Measurements from ENCODE around the gene NT5C1A.

NT5C1A gene

GRCh38 chr1:39689635-39690034 lies 17.7 kb upstream of the NT5C1A start:
- H3K14ac ChIP-seq (ENCODE audit: low read length), result no peak overlapping the region
- H3K27me3 ChIP-seq (ENCODE audit: insufficient read depth, low read length), result peaks cover 52% of the 10 kb centered on the region
- H4K8ac ChIP-seq (ENCODE audit: low read depth, low read length), result no peak overlapping the region
- no peak overlapping the region for H3K4ac ChIP-seq (ENCODE audit: low read depth, low read length)
- no peak overlapping the region for H3K27ac ChIP-seq (ENCODE audit: low read depth, low read length)
- no peak overlapping the region for H2AK5ac ChIP-seq (ENCODE audit: low read length)
- no peak overlapping the region for H2AFZ ChIP-seq (ENCODE audit: insufficient read depth, low read length, poor library complexity)
- no peak overlapping the region for H2BK5ac ChIP-seq (ENCODE audit: low read depth, low read length, poor library complexity)
- H3K9me3 ChIP-seq (ENCODE audit: insufficient read depth, low read depth, low read length), result peaks cover 11% of the 10 kb centered on the region
- no peak overlapping the region for H3K4me3 ChIP-seq (ENCODE audit: low read depth, low read length)
- no peaks in the 10 kb centered on the region for H3K36me3 ChIP-seq (ENCODE audit: control insufficient read depth in 1 of 2, insufficient read depth in 2 of 2, low read length in 2 of 2)
- no peak for DNase-seq
- no peak overlapping the region for H3K4me2 ChIP-seq (ENCODE audit: low read length)
- H3K79me2 ChIP-seq (ENCODE audit: control insufficient read depth, insufficient read depth, low read length, poor library complexity), result no peaks in the 10 kb centered on the region
- no peaks in the 10 kb centered on the region for H3K79me1 ChIP-seq (ENCODE audit: low read length)
- no peak overlapping the region for H2BK12ac ChIP-seq (ENCODE audit: low read length)
- H4K12ac ChIP-seq (ENCODE audit: low read depth, low read length), result no peak overlapping the region
- H4K91ac ChIP-seq (ENCODE audit: low read depth, low read length), result no peak overlapping the region
- no peak overlapping the region for H2BK120ac ChIP-seq (ENCODE audit: insufficient read depth, low read length, poor library complexity)
- H3K9ac ChIP-seq (ENCODE audit: low read length), result no peak overlapping the region
- H3K23ac ChIP-seq (ENCODE audit: low read length), result no peak overlapping the region
- no peak overlapping the region for H3K18ac ChIP-seq (ENCODE audit: low read length)
- H3K4me1 ChIP-seq (ENCODE audit: control insufficient read depth in 1 of 2, insufficient read depth in 2 of 2, low read length in 2 of 2), result peaks cover 11 to 12% of the 10 kb centered on the region in 2 experiments

DNA sequence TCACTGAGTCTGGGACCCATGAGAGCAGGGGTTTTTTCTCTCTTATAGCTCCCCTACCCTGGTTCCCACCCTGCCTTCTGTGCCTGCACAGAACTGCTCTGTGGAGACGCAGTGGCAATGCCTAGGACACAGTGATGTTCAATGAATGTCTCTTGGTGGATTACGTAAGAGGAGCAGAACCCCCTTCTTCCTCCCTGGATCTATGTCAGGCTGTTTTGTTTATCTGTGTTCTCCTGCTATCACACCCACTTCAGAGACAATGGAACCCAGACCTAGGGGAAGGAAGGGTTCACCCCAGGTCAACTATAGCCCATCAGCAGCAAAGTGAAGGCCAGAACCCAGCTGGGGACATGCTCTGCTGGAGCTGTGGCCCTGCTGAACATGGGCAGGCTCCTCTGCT lies 17.3 kb upstream of the NT5C1A start:
- H3K79me1 ChIP-seq (ENCODE audit: low read length), result no peaks in the 10 kb centered on the region
- H2AK5ac ChIP-seq (ENCODE audit: low read length), result no peak overlapping the region
- peaks cover 11 to 12% of the 10 kb centered on the region in 2 experiments for H3K4me1 ChIP-seq (ENCODE audit: control insufficient read depth in 1 of 2, insufficient read depth in 2 of 2, low read length in 2 of 2)
- H3K9ac ChIP-seq (ENCODE audit: low read length), result no peak overlapping the region
- no peak overlapping the region for H3K27ac ChIP-seq (ENCODE audit: low read depth, low read length)
- no peaks in the 10 kb centered on the region for H3K36me3 ChIP-seq (ENCODE audit: control insufficient read depth in 1 of 2, insufficient read depth in 2 of 2, low read length in 2 of 2)
- H3K27me3 ChIP-seq (ENCODE audit: insufficient read depth, low read length), result peaks cover 57% of the 10 kb centered on the region
- no peak overlapping the region for H3K18ac ChIP-seq (ENCODE audit: low read length)
- WGBS (ENCODE audit: extremely low coverage, insufficient coverage, insufficient read length), result no CpG with 5 or more reads among the region's 2 CpGs
- no peak overlapping the region for H2BK5ac ChIP-seq (ENCODE audit: low read depth, low read length, poor library complexity)
- H3K4ac ChIP-seq (ENCODE audit: low read depth, low read length), result no peak overlapping the region
- H4K8ac ChIP-seq (ENCODE audit: low read depth, low read length), result no peak overlapping the region
- no peak overlapping the region for H4K91ac ChIP-seq (ENCODE audit: low read depth, low read length)
- no peaks in the 10 kb centered on the region for H3K79me2 ChIP-seq (ENCODE audit: control insufficient read depth, insufficient read depth, low read length, poor library complexity)
- no peak overlapping the region for H2AFZ ChIP-seq (ENCODE audit: insufficient read depth, low read length, poor library complexity)
- no peak overlapping the region for H3K4me2 ChIP-seq (ENCODE audit: low read length)
- no peak overlapping the region for H3K4me3 ChIP-seq (ENCODE audit: low read depth, low read length)
- peaks cover 12% of the 10 kb centered on the region for H3K9me3 ChIP-seq (ENCODE audit: insufficient read depth, low read depth, low read length)
- no peak overlapping the region for H4K12ac ChIP-seq (ENCODE audit: low read depth, low read length)
- no peak overlapping the region for H2BK12ac ChIP-seq (ENCODE audit: low read length)
- no peak overlapping the region for H2BK120ac ChIP-seq (ENCODE audit: insufficient read depth, low read length, poor library complexity)
- no peak overlapping the region for H3K23ac ChIP-seq (ENCODE audit: low read length)
- no peak overlapping the region for H3K14ac ChIP-seq (ENCODE audit: low read length)
- no peak for DNase-seq

DNA sequence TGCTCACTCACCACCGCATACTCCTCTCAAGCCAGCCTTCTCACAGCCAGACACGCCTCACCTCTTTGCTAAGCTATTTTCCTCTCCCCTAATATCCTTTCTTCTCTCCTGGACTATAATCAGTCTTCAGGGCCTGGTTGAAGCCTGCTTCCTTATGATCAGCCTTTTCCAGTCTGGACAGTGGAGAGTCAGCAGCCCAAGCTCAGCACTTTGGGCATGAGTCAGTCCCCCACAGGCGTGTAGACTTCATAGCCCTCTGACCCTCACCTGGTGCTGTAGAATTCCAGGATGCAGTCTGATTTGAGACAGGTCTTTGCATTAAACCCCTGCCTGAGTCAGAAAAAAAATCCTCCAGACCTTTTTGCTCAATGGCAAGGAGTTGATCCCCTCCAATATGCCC lies 16.8 kb upstream of the NT5C1A start:
- H3K79me1 ChIP-seq (ENCODE audit: low read length), result no peaks in the 10 kb centered on the region
- peak; percentile 10 to 18 for DNase-seq
- H3K27ac ChIP-seq (ENCODE audit: low read depth, low read length), result no peak overlapping the region
- H2AK5ac ChIP-seq (ENCODE audit: low read length), result no peak overlapping the region
- H3K9me3 ChIP-seq (ENCODE audit: insufficient read depth, low read depth, low read length), result peaks cover 15% of the 10 kb centered on the region
- no peak overlapping the region for H3K23ac ChIP-seq (ENCODE audit: low read length)
- peaks cover 11 to 12% of the 10 kb centered on the region in 2 experiments for H3K4me1 ChIP-seq (ENCODE audit: control insufficient read depth in 1 of 2, insufficient read depth in 2 of 2, low read length in 2 of 2)
- no peak overlapping the region for H3K4me2 ChIP-seq (ENCODE audit: low read length)
- H3K9ac ChIP-seq (ENCODE audit: low read length), result no peak overlapping the region
- H3K27me3 ChIP-seq (ENCODE audit: insufficient read depth, low read length), result peaks cover 61% of the 10 kb centered on the region
- no peak overlapping the region for H3K4me3 ChIP-seq (ENCODE audit: low read depth, low read length)
- H2BK5ac ChIP-seq (ENCODE audit: low read depth, low read length, poor library complexity), result no peak overlapping the region
- H3K14ac ChIP-seq (ENCODE audit: low read length), result no peak overlapping the region
- H4K8ac ChIP-seq (ENCODE audit: low read depth, low read length), result no peak overlapping the region
- no peaks in the 10 kb centered on the region for H3K79me2 ChIP-seq (ENCODE audit: control insufficient read depth, insufficient read depth, low read length, poor library complexity)
- H3K36me3 ChIP-seq (ENCODE audit: control insufficient read depth in 1 of 2, insufficient read depth in 2 of 2, low read length in 2 of 2), result no peaks in the 10 kb centered on the region
- no peak overlapping the region for H4K91ac ChIP-seq (ENCODE audit: low read depth, low read length)
- no peak overlapping the region for H4K12ac ChIP-seq (ENCODE audit: low read depth, low read length)
- H2AFZ ChIP-seq (ENCODE audit: insufficient read depth, low read length, poor library complexity), result no peak overlapping the region
- no peak overlapping the region for H2BK120ac ChIP-seq (ENCODE audit: insufficient read depth, low read length, poor library complexity)
- H2BK12ac ChIP-seq (ENCODE audit: low read length), result no peak overlapping the region
- no CpG with 5 or more reads among the region's 3 CpGs for WGBS (ENCODE audit: extremely low coverage, insufficient coverage, insufficient read length)
- no peak overlapping the region for H3K18ac ChIP-seq (ENCODE audit: low read length)
- no peak overlapping the region for H3K4ac ChIP-seq (ENCODE audit: low read depth, low read length)

DNA sequence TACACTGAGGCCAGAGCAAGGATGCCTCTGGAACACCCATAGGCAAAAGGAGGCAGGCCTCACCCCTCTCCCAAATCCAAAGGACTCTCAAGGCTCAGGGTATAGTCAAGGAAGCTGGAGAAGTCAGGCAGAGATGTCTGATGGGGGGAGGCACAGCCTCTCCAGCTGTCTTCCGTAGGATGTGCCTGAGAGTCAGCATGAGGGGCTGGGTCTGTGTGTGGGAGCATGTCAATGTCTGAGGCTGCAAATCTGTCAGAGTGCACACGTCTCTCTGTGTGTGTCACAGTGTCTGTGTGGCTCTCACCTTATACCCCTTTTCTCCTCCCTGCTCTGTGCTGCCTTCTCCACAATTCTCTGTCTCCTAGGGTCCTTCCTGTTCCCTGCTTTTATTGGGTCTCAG lies 15.3 kb upstream of the NT5C1A start:
- Histone ChIP-seq H3K27me3 (ENCODE audit: insufficient read depth, low read length) (peaks cover 61% of the 10 kb centered on the region), H2BK120ac (ENCODE audit: insufficient read depth, low read length, poor library complexity) (no peak overlapping the region), H3K27ac (ENCODE audit: low read depth, low read length) (no peak overlapping the region), H3K4me3 (ENCODE audit: low read depth, low read length) (no peak overlapping the region), H3K14ac (ENCODE audit: low read length) (no peak overlapping the region), H2BK5ac (ENCODE audit: low read depth, low read length, poor library complexity) (no peak overlapping the region), H3K79me2 (ENCODE audit: control insufficient read depth, insufficient read depth, low read length, poor library complexity) (no peaks in the 10 kb centered on the region), H2AFZ (ENCODE audit: insufficient read depth, low read length, poor library complexity) (no peak overlapping the region), H4K8ac (ENCODE audit: low read depth, low read length) (no peak overlapping the region), H3K9me3 (ENCODE audit: insufficient read depth, low read depth, low read length) (peaks cover 20% of the 10 kb centered on the region), H3K79me1 (ENCODE audit: low read length) (no peaks in the 10 kb centered on the region), H2BK12ac (ENCODE audit: low read length) (no peak overlapping the region), H4K91ac (ENCODE audit: low read depth, low read length) (no peak overlapping the region), H3K9ac (ENCODE audit: low read length) (no peak overlapping the region), H3K18ac (ENCODE audit: low read length) (no peak overlapping the region), H3K4me1 (ENCODE audit: control insufficient read depth in 1 of 2, insufficient read depth in 2 of 2, low read length in 2 of 2) (peaks cover 11 to 12% of the 10 kb centered on the region in 2 experiments), H3K4ac (ENCODE audit: low read depth, low read length) (no peak overlapping the region), H3K4me2 (ENCODE audit: low read length) (no peak overlapping the region), H3K36me3 (ENCODE audit: control insufficient read depth in 1 of 2, insufficient read depth in 2 of 2, low read length in 2 of 2) (no peaks in the 10 kb centered on the region), H3K23ac (ENCODE audit: low read length) (no peak overlapping the region), H2AK5ac (ENCODE audit: low read length) (no peak overlapping the region), H4K12ac (ENCODE audit: low read depth, low read length) (no peak overlapping the region)
- no peak for DNase-seq
- WGBS (ENCODE audit: extremely low coverage, insufficient coverage, insufficient read length), result no CpG with 5 or more reads among the region's 2 CpGs
